Stromal cell of bone marrow (primary cell): ENCODE data around the gene PON3.

ENCODE experiments used
- DNase-seq: peaks from one replicate; pipeline ENCODE4 v3.0.0-alpha.2; 2012; ENCODE audit warnings: low read depth

The PON3 gene

GRCh38 chr7:95396136-95397032, at the start of gene PON3:
Gene PON3, minus strand, starts transcription at chr7:95396375. Its CDS starts 25 bp downstream, at chr7:95396350.
- no peak for DNase-seq

- DNase-seq = no peak
Measured at GRCh38 chr7:95444796-95445195, 48.6 kb upstream of the PON3 start.

- no peak for DNase-seq
Measured at GRCh38 chr7:95441042-95441823, 45.1 kb upstream of the PON3 start.

- DNase-seq = no peak
Measured at GRCh38 chr7:95440394-95441038, 44.3 kb upstream of the PON3 start.

- DNase-seq = no peak
Measured at GRCh38 chr7:95436407-95436806, 40.2 kb upstream of the PON3 start.

- no peak for DNase-seq
Measured at GRCh38 chr7:95435422-95435780, 39.2 kb upstream of the PON3 start.

GRCh38 chr7:95434557-95435421, 38.6 kb upstream of the PON3 start, which contains the start of gene PON2:
Gene PON2, minus strand, starts transcription at chr7:95435028. Its CDS starts 77 bp downstream, at chr7:95434951.
- DNase-seq = peak; percentile 65

- no peak for DNase-seq
Measured at GRCh38 chr7:95433952-95434556, 37.9 kb upstream of the PON3 start.

- no peak for DNase-seq
Measured at GRCh38 chr7:95433129-95433528, 37.0 kb upstream of the PON3 start.

GRCh38 chr7:95432606-95433005, 36.4 kb upstream of the PON3 start:
- DNase-seq = no peak

GRCh38 chr7:95430864-95431263, 34.7 kb upstream of the PON3 start:
- DNase-seq = no peak

GRCh38 chr7:95429241-95429990, 33.2 kb upstream of the PON3 start:
- DNase-seq = no peak

GRCh38 chr7:95427914-95428516, 31.8 kb upstream of the PON3 start:
- no peak for DNase-seq

- no peak for DNase-seq
Measured at GRCh38 chr7:95427166-95427565, 31.0 kb upstream of the PON3 start.

- DNase-seq = no peak
Measured at GRCh38 chr7:95425694-95426093, 29.5 kb upstream of the PON3 start.

- no peak for DNase-seq
Measured at GRCh38 chr7:95424716-95425115, 28.5 kb upstream of the PON3 start.

- no peak for DNase-seq
Measured at GRCh38 chr7:95421847-95422444, 25.8 kb upstream of the PON3 start.

GRCh38 chr7:95421000-95421846, 25.0 kb upstream of the PON3 start:
- no peak for DNase-seq

- DNase-seq = no peak
Measured at GRCh38 chr7:95412075-95412474, 15.9 kb upstream of the PON3 start.
